HG03097 (cell line): ENCODE results near the gene HOXA3.

ENCODE experiments used
- ATAC-seq: cut with Tn5 transposase; IDR thresholded peaks from one replicate; pipeline ENCODE4 v1.9.1; 2021; ENCODE audit not compliant: unreplicated experiment, low FRiP score

Gene HOXA3

GRCh38 chr7:27145914-27146412 lies 6.4 kb downstream of the HOXA3 start:
- ATAC-seq = no peak

GRCh38 chr7:27145165-27145913 lies 7.0 kb downstream of the HOXA3 start:
- no peak for ATAC-seq

DNA sequence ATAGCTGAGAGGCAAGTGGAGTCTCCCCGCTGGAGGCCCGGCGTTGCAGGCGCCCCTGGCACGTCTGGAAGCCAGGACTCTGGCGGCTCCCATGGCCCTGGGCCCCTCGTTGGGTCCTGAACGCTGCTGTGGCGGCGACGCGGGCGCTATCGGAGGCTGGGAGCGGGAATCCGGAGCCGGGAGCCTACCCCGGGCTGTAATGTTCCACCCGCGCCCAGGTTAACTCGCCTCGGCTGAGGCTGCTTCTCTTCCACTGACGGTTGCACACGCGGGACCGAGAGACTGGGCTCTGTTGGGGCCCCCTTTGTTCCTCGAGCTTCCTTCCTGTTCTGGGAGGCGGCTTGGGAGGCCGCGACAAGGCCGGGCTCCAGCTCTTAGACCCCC lies 7.6 kb downstream of the HOXA3 start:
- no peak for ATAC-seq

DNA sequence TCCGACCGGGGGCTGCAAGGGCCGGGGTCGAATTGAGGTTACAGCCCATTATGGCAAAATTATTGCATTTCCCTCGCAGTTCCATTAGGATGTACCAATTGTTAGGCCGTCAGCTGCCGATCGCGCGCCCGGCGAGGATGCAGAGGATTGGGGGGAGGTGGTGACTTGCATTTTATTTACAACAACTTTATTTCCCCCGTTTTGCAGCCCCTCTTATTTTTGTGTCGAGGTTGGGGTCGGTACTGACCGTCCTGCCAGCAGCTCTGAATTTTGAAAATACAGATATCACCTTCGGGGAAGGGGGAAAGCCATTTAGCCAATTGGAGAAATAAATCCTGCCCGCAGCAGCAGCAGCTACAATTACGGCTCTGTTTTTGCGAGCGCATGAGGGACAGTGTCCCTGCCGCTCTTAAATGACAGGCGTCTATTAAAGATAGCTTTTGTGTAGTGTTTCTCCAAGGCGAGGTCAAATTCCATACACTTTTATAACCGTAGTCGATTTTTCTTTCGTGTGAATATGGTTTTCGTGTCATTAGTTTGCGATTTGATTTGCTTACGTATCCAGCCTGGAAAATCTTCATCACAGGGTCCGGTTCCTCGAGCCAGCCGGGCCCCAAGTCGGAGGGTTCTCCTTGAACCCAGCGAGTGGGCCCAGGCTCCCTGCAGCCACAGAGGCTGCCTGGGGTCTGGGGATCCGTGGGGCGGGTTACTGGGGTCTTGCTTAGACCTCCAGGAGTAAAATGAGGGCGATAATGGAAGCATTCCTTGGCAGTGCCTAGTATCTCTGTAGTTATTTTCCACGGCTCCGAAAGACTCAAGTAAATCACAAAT lies 8.2 kb downstream of the HOXA3 start:
- ATAC-seq = no peak

DNA sequence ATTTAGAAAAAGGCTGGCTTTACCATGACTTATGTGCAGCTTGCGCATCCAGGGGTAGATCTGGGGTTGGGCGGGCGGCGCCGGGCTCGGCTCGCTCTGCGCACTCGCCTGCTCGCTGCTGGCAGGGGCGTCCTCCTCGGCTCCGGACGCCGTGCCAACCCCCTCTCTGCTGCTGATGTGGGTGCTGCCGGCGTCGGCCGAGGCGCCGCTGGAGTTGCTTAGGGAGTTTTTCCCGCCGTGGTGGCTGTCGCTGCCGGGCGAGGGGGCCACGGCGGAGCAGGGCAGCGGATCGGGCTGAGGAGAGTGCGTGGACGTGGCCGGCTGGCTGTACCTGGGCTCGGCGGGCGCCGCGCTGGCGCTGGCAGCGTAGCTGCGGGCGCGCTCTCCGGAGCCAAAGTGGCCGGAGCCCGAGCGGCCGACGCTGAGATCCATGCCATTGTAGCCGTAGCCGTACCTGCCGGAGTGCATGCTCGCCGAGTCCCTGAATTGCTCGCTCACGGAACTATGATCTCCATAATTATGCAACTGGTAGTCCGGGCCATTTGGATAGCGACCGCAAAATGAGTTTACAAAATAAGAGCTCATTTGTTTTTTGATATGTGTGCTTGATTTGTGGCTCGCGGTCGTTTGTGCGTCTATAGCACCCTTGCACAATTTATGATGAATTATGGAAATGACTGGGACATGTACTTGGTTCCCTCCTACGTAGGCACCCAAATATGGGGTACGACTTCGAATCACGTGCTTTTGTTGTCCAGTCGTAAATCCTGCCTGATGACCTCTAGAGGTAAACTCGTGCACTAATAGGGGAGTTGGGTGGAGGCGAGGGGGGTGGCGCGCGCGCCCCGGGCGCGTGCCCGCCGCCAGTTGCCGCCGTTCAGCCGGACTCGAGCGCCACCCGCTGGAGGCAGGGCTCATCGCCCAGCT lies 9.1 kb downstream of the HOXA3 start, which contains the start of gene HOXA5:
Gene HOXA5, minus strand, starts transcription at position 659 of the 927 bp plus-strand sequence. Its CDS starts 74 bp downstream, at position 585.
- ATAC-seq = no peak

DNA sequence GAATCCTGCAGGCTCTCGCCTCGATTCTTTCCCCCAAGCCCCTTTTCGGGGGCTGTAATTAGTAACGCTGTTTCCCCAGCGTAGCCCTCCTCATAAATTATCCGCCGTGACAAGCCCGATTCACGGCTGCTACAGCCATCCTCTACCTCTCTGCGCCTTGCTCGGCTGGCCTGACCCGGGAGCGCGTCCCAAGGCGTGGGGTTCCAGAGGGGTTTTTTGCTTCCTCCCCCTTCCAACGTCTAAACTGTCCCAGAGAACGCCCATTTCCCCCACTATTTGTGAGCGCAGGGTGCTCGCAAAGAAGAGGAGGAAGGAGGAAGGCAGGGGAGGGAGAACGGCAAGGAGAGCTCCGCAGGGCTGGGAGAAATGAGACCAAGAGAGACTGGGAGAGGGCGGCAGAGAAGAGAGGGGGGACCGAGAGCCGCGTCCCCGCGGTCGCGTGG lies 9.8 kb downstream of the HOXA3 start:
- ATAC-seq = no peak

- ATAC-seq = no peak
These were observed 10.3 kb downstream of the HOXA3 start for GRCh38 chr7:27141923-27142579.

DNA sequence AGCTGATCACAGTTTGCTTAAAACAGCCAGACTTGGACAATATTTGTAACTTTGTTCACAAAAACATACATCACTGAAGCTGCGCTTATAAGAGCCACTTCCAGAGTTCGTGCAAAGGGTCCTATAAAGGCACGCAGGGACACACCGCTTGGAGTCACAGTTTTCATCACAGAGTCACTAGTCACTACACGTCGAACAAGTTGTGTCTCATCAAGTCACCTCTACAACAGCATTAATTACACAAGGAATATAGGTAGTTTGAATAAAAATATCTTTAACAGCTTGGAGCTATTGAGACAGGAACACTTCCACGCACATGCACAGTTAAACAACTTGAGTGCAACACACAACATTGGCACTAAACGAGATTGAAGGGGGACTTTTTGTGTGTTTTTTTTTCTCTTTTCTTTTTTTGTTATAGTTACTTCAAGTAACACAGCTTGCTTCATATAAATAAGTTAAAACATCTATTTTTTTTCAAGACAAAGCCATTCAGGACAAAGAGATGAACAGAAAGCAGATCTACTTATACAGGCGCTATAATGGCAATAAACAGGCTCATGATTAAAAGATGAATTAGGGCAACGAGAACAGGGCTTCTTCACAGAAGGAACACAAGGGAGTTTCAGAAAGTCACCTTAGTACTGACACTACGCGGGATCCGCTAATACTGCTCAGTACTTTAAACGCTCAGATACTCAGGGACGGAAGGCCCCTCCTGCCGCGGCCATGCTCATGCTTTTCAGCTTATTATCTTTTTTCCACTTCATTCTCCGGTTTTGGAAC lies 11.1 kb downstream of the HOXA3 start:
- ATAC-seq = no peak

DNA sequence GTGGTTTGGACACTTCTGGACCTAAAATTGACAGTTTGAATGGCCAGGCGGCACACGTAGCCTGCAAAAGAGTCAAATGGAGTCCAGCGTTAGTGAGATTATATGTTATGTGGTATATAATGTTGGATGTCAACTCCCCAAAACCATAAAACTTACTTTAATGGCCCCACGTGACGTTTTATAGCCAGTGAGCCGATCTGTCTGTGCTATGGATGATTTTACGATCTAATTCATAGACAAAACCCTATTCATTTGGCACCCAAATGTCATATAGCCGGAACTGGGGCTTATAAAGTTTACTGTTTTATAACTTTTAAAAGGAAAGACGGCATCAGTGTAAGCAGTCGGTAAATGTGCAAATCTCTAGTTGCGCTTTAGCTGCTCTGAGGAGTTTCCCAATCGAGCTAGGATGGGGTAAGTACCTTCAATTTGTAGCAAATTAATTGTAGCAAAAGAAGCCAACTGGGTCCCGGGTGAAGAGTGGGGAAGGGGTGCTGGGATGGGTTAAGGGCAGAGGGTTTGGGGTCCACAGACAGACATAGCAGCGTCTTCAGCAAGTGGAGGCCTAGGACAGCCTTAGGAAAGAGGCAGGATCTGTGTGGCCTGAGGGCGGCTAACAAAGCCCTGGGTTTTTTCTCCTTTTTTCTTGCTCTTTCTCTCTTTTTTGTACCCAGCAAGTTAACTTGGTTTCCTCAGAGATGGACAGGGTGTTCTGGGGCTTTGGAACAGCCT lies 12.1 kb downstream of the HOXA3 start:
- ATAC-seq = no peak

DNA sequence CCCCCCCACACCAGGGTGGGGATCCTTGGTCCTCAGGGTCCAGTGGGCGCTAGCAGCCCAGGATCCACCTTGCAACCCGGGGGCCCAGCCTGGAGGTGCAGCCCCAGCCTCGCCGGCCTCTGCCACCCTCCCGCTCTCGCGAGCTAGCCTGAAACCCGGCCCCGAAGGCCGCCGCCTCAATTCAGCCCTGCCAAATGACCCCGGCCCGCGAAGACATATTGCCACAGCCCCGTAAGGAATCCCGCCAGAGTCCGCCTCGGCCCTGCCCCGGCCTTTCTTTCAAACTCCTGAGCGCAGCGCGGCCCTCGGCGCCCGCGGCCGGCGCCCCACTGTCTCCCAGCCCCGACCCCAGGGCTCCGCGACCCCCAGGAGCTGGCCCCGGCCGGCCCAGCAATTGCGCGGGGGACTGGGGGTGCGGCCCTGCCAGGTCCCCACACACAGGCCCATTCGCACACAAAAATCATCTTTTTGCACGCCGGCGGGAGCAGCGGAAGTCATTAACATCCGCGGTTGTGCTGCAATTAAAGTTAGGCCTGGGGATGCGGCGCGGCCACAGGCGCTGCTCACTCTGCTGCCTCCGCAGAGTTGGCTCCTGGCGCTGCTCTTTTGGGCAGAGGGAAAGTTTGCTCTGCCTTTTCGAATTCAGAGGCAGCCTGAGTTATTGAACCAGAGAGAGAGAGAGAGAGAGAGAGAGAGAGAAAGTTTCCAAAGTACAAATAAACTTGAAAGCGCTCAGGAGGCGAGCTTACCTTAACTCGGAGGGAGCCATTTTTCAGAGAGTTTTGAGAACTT lies 12.9 kb downstream of the HOXA3 start:
- ATAC-seq = no peak

GRCh38 chr7:27138985-27139333 lies 13.4 kb downstream of the HOXA3 start:
- ATAC-seq = no peak

- no peak for ATAC-seq
These were observed 13.9 kb downstream of the HOXA3 start for GRCh38 chr7:27138472-27138871.

DNA sequence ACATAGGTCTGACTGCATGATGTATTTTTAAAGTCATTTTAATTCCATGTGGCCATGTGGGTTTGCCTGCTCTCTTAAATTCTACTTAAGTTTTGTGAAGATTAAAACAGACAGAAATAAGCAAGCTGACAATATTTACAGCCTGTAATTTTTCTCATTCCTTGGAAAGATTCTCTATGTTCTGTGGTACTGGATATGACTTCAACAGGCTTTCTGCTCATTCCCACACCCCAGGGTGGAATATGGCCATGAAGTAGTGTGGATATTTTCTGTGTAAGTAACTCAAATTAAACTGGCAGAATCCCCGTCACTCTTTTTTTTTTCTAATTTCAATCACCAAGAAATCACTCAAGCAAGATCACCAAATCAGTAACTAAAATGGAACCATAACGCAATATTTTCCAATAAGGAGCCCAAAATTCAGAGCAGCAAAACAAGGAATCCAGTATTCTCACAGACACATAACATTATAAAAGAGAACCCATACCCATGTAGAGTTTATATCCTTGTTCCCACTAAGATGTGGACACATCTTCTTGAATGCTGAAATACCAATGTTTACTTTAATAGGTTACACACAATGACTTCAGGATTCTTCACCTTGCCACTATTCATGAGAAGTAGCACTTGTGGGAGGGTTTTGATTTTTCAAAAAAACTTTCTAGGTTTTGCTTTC lies 14.6 kb downstream of the HOXA3 start:
- no peak for ATAC-seq

DNA sequence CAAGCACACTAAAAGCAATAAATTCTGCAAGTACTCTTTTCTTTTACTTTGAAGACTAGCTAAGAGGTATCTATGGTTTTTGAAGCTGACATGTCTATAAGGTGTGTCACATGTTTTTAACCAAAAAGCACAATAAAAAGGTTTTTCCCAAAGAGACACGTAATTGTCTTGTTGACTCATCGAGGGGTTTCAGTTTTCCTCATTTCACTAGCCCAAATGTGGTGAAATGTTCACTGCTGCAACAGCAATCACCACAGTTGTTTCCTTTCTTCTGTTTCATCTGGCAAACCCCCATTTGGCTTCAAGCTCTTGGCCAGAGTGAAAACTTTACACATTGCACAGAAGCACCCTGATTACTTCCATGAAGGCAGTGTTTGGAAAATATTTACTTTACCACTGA lies 18.0 kb downstream of the HOXA3 start:
- no peak for ATAC-seq

DNA sequence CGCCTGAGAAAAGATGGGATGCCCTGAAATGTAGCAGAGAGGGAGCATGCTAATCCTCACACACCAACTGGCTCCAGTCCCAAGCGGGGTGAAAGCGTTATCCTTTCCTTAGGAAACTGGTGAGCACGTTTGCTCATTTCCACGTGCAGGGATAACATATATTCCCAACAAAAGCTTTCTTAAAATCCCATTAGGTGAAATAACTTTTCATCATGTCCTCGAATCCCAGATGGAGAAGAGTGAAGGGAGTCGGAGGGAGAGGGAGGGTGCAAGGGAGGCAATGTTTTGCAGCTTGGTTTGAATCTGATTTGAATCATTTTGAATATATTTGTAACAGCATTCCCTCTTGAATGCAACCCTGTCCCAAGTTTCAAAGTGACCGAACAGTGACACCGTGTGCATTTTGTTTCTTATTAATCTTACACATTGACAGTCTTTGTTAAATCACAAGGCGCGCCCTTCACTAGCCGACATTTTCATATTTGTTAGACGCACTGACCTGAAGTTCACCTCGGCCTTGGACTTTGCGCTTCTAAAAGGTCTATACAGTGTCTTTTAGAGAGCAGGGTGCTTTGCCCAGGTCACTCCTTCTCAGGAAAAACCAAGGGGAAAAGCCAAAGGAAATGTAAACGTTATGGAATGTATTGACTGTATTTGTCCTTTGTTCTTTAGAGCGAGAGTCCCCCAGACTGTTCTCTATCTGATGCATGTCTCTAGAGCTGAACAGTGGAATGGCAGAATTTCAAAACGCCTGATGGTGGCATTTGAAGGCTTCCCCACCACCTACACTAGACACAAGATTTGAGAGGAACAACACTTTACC lies 18.8 kb downstream of the HOXA3 start:
- no peak for ATAC-seq

GRCh38 chr7:27132978-27133377 lies 19.4 kb downstream of the HOXA3 start:
- no peak for ATAC-seq

DNA sequence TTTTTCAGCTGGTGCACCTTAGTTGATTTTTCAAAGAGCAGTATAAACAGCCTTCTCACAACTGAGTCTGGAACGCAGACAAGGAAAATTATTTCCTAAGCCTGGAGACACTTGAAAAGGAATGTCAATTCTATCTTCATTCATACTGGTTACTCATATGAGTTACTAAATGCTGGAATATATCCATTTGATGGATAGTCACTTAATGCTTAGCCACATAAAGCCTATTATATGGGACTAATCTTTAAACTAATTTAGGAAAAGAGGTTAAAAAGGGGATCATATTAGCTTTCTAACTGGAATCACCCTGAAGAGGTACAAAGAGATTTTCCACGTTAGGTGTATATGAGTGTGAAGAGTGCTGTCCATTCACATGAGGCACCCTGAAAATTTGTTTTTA lies 20.2 kb downstream of the HOXA3 start:
- ATAC-seq = no peak
